ENCODE results near the gene OSM. TPM values are rescaled to one million over a fixed set of nuclear protein-coding genes. Genes with fewer than 3 reads are reported as not detected.
"Not testable (repeated sequence)": the region's sequence is repeated elsewhere in the genome, so short reads cannot be mapped to it uniquely, and the experiment has no call there.

Gene OSM
- polyA plus RNA-seq, 1 donor from 2014 or later: 0.79 TPM

DNA sequence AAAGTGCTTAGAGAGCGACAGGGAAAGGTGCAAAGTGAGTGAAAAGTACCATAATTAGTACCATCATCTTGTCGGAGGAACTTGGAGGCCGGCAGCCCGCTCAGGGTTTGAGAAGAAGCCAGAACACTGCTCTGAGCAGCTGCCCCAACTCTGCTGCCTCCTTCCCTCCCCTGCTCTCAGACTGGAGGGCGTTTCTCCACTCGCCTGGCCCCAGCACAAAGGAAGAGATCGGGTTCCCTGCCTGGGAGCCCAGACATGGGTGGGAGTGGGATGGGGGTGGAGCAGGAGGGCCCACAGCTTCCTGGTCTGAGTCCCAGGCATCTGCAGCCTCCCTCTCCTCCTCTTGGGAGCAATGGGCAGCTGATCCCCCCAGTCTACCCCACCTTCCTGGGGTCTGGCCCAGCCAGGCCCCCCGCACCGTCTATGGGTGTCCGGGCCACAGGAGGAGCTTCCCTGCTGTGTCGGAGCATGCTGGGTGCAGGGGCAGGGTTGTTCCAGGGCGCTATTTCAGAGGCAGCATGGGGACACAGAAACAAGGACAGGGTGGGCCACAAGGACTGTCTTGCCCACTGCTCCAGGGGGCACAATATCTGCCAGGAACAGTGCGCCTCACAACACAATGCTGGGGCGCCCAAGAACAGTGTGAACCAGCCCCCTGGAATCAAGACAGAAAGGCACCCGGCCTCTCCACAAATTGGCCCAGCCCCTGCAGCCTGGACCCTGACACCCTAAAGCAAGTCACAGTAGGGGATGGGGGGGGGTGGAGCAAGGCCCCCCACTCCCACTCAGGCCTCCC lies 24.9 kb downstream of the OSM start:
- Mint-ChIP-seq H3K4me1 (peaks cover 8 to 15% (median 9%) of the 10 kb centered on the region in 3 donors), H3K9me3 (no peaks in the 10 kb centered on the region), H3K4me3 (no peak overlapping the region), H3K27me3 (peaks cover 10% of the 10 kb centered on the region), H3K27ac (peak overlapping the region in 1 of 3 donors; percentile 14), H3K36me3 (peaks cover 1% of the 10 kb centered on the region)

GRCh38 chr22:30240541-30241417 lies 25.9 kb downstream of the OSM start:
- Mint-ChIP-seq H3K4me1 (peaks cover 7 to 10% (median 8%) of the 10 kb centered on the region in 3 donors), H3K36me3 (peaks cover 1% of the 10 kb centered on the region), H3K27me3 (peaks cover 2% of the 10 kb centered on the region), H3K4me3 (peak overlapping the region in 2 of 4 donors; percentile 63 to 65), H3K27ac (peak overlapping the region in 1 of 3 donors; percentile 46), H3K9me3 (no peaks in the 10 kb centered on the region)

- Mint-ChIP-seq H3K4me1 (peaks cover 7 to 10% (median 8%) of the 10 kb centered on the region in 3 donors), H3K9me3 (no peaks in the 10 kb centered on the region), H3K27ac (no peak overlapping the region), H3K4me3 (no peak overlapping the region), H3K27me3 (peaks cover 2% of the 10 kb centered on the region), H3K36me3 (peaks cover 1% of the 10 kb centered on the region)
Measured at GRCh38 chr22:30239488-30240405, 26.9 kb downstream of the OSM start.

GRCh38 chr22:30238661-30239487 lies 27.8 kb downstream of the OSM start:
- Mint-ChIP-seq H3K4me1 (peaks cover 7 to 10% (median 8%) of the 10 kb centered on the region in 3 donors), H3K36me3 (peaks cover 1% of the 10 kb centered on the region), H3K9me3 (no peaks in the 10 kb centered on the region), H3K4me3 (no peak overlapping the region), H3K27me3 (peaks cover 2% of the 10 kb centered on the region), H3K27ac (no peak overlapping the region)

GRCh38 chr22:30238136-30238535 lies 28.5 kb downstream of the OSM start:
- H3K27ac Mint-ChIP-seq: no peak overlapping the region
- H3K27me3 Mint-ChIP-seq: peaks cover 2% of the 10 kb centered on the region
- peaks cover 7 to 10% (median 8%) of the 10 kb centered on the region in 3 donors for H3K4me1 Mint-ChIP-seq
- peaks cover 1% of the 10 kb centered on the region for H3K36me3 Mint-ChIP-seq
- H3K9me3 Mint-ChIP-seq: no peaks in the 10 kb centered on the region
- H3K4me3 Mint-ChIP-seq: no peak overlapping the region

DNA sequence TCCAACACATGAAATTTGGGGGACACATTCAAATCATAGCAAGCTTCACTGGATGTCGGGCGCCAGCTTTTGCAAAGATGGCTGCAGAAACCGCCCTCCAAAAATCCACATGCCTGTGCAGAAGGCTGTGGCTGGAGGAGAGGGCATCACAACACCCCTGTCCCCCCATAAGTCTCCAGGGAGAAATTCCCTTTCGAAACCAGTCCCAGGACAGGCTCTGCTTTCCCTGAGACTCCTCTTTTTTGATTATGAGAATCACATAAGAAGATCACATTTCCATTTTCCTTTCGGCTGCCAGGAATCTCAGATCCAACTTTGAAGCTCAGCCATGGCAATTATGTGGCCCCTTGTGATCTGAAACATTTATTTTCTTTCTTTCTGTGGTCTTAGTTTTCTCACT lies 29.8 kb downstream of the OSM start:
- H3K27ac Mint-ChIP-seq: no peak overlapping the region
- H3K9me3 Mint-ChIP-seq: peaks cover 0 to 1% (median 0%) of the 10 kb centered on the region in 3 donors
- no peak overlapping the region for H3K4me3 Mint-ChIP-seq
- peaks cover 7 to 10% (median 8%) of the 10 kb centered on the region in 3 donors for H3K4me1 Mint-ChIP-seq
- H3K27me3 Mint-ChIP-seq: peaks cover 2% of the 10 kb centered on the region
- H3K36me3 Mint-ChIP-seq: peaks cover 1% of the 10 kb centered on the region

- H3K4me1 Mint-ChIP-seq: peaks cover 4% of the 10 kb centered on the region in 3 donors
- no peak overlapping the region for H3K27ac Mint-ChIP-seq
- peaks cover under 1% of the 10 kb centered on the region for H3K27me3 Mint-ChIP-seq
- H3K4me3 Mint-ChIP-seq: no peak overlapping the region
- H3K9me3 Mint-ChIP-seq: peaks cover 0 to 2% (median 0%) of the 10 kb centered on the region in 3 donors
- peaks cover 1% of the 10 kb centered on the region for H3K36me3 Mint-ChIP-seq
Measured at GRCh38 chr22:30235687-30236170, 30.9 kb downstream of the OSM start.

DNA sequence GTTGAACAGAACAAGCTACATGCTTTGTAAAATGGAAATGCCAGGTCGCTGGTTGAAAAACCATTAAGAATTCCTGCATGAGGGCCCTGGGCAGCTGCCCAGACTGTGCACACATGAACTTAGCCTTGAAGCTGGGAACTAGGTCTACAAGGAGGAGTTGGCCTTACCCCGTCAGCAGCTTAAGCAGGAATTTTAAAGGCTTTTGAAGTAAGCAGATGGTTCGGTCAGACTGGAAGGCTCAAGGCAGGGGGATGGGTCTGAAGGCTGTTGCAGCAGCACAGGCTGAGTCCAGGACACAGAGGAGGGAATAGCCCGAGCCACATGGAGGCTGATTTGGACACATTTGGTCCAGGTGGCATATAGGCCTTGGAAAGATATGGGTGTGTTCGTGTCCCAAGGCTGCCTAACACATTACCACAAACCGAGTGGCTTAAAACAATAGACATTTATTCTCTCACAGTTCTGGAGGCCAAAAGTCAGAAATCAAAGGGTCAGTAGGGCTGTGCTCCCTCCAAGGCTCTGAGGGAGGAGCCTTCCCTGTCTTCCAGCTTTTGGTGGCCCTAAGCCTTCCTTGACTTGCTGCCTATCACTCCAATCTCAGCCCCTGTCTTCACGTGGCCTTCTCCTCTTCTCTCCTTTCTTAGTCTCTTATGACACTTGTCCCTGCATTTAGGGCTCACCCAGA lies 31.7 kb downstream of the OSM start:
- Mint-ChIP-seq H3K4me1 (peaks cover 0 to 2% (median 2%) of the 10 kb centered on the region in 3 donors), H3K4me3 (no peak overlapping the region), H3K9me3 (peaks cover 0 to 2% (median 0%) of the 10 kb centered on the region in 3 donors), H3K36me3 (peaks cover 1% of the 10 kb centered on the region), H3K27ac (no peak overlapping the region), H3K27me3 (peaks cover 2% of the 10 kb centered on the region)

GRCh38 chr22:30234325-30234724 lies 32.3 kb downstream of the OSM start:
- not testable (repeated sequence) for H3K4me3 Mint-ChIP-seq, H3K36me3 Mint-ChIP-seq, H3K4me1 Mint-ChIP-seq, H3K9me3 Mint-ChIP-seq, H3K27ac Mint-ChIP-seq, H3K27me3 Mint-ChIP-seq

DNA sequence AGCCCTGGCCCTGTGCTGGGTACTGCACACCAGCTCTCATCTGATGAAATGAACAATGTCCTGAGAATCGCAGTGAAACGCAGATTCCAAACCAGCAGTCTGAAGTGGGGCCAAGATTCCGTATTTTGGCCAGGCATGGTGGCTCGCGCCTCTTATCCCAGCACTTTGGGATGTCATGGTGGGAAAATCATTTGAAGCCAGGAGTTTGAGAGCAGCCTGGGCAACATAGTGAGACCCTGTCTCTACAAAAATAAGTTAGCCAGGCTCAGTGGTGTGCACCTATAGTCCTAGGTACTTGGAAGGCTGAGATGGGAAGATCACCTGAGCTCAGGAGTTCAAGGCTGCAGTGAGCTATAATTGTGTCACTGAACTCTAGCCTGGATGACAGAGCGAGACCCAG lies 33.1 kb downstream of the OSM start:
- H3K36me3 Mint-ChIP-seq: peaks cover 1% of the 10 kb centered on the region
- peaks cover 0 to 2% (median 0%) of the 10 kb centered on the region in 3 donors for H3K9me3 Mint-ChIP-seq
- peaks cover 0 to 2% (median 2%) of the 10 kb centered on the region in 3 donors for H3K4me1 Mint-ChIP-seq
- H3K4me3 Mint-ChIP-seq: no peak overlapping the region
- H3K27ac Mint-ChIP-seq: no peak overlapping the region
- peaks cover 4% of the 10 kb centered on the region for H3K27me3 Mint-ChIP-seq

GRCh38 chr22:30232716-30233218 lies 33.9 kb downstream of the OSM start:
- H3K9me3 Mint-ChIP-seq: peaks cover 0 to 2% (median 0%) of the 10 kb centered on the region in 3 donors
- H3K4me1 Mint-ChIP-seq: peaks cover 0 to 2% (median 2%) of the 10 kb centered on the region in 3 donors
- H3K4me3 Mint-ChIP-seq: no peak overlapping the region
- H3K27ac Mint-ChIP-seq: no peak overlapping the region
- H3K27me3 Mint-ChIP-seq: peaks cover 9% of the 10 kb centered on the region
- peaks cover 1% of the 10 kb centered on the region for H3K36me3 Mint-ChIP-seq

GRCh38 chr22:30230787-30231461 lies 35.7 kb downstream of the OSM start:
- H3K27ac Mint-ChIP-seq: no peak overlapping the region
- no peaks in the 10 kb centered on the region for H3K36me3 Mint-ChIP-seq
- peaks cover 14% of the 10 kb centered on the region for H3K27me3 Mint-ChIP-seq
- peaks cover 0 to 2% (median 0%) of the 10 kb centered on the region in 3 donors for H3K9me3 Mint-ChIP-seq
- H3K4me3 Mint-ChIP-seq: no peak overlapping the region
- peaks cover 0 to 2% (median 2%) of the 10 kb centered on the region in 3 donors for H3K4me1 Mint-ChIP-seq

Data from IgD-negative memory B cell (primary cell).